SIG-M5 (cell line): ENCODE results near the gene RPL13A.

ENCODE experiments used
- DNase-seq: peaks from one replicate; lab custom pipeline; 2025; lab: John Stamatoyannopoulos, UW

The RPL13A gene

GRCh38 chr19:49481020-49481683 lies 6.3 kb upstream of the RPL13A start:
- no peak for DNase-seq

GRCh38 chr19:49486232-49486631 lies 1.2 kb upstream of the RPL13A start:
- no peak for DNase-seq

DNA sequence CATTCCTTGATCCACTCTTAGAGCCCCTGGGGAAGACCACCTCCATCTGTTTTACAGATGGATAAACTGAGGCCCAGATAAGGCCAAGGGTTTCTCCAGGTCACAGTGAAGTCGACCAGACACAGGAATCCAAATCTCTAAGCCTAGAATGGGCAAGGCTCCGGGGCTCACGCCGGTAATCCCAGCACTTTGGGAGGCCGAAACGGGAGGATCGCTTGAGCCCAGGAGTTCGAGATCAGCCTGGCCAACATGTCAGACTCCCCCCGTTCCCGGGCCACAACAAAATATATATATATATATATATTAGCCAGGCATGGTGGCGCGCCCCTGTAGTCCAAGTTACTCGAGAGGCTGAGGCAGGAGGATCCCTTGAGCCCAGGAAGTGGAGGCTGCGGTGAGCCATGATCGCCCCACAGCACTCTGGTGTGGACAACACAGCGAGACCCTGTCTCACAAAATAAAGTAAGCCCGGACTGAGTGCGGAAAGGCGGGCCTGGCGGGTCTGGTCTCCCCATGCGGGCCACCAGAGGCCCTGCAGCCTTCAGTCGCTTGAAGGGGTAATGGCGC lies 615 bp upstream of the RPL13A start:
- DNase-seq: no peak

GRCh38 chr19:49488046-49488862 lies 846 bp downstream of the RPL13A start:
- no peak for DNase-seq

- no peak for DNase-seq
These were observed 1.6 kb downstream of the RPL13A start for GRCh38 chr19:49488863-49489537.

DNA sequence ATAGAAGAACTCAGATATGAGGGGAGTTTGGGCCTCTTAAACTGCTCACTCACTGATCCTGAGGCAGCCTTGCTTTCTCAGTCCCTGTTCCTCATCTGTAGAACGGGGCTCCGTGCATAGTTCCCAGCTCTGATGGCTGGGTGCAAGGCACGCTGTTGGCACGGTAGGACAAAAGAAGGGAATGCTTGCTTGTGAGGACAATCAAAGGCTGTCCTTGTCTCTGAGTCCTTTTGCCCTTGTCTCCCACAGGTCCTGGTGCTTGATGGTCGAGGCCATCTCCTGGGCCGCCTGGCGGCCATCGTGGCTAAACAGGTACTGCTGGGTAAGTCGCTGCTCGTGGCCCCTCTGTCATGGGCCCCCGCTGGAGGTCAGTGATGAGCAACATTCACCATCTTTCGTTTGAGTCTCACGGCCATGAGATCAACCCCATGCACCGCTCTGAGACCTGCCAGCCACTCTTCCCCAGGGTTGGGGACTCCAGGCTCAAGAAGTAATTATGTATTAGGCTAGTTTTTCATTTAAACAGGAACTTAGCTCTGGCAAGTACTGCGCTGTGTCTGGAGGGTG lies 2.3 kb downstream of the RPL13A start:
- no peak for DNase-seq

DNA sequence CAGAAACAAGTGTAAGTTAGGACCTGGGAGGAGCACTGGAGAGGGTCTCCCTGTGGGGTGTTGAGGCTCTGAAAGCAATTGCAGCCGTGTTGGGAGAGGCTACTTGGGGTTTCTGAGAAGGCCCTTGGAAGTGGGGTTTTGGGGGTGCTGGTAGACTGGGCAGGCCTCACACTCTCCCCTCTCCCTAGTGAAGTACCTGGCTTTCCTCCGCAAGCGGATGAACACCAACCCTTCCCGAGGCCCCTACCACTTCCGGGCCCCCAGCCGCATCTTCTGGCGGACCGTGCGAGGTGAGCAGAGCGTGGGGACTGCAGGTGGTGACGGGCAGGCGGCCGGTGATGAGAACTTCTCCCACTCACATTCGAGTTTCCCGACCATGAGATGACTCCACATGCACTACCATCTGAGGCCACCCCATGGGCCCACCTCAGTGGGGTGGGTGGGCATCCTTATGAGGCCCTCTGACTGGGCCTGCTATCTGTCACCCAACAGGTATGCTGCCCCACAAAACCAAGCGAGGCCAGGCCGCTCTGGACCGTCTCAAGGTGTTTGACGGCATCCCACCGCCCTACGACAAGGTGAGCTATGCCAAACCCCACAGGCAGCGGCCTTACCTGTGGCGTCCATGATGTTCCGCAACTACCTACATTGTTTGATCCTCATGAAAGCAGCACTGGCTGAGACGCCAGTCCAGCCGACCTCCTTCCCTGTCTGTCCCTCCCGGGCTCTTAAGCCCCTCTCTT lies 3.0 kb downstream of the RPL13A start:
- no peak for DNase-seq

GRCh38 chr19:49491030-49491803 lies 3.8 kb downstream of the RPL13A start:
- no peak for DNase-seq

GRCh38 chr19:49491804-49492572 lies 4.6 kb downstream of the RPL13A start:
- DNase-seq: no peak

DNA sequence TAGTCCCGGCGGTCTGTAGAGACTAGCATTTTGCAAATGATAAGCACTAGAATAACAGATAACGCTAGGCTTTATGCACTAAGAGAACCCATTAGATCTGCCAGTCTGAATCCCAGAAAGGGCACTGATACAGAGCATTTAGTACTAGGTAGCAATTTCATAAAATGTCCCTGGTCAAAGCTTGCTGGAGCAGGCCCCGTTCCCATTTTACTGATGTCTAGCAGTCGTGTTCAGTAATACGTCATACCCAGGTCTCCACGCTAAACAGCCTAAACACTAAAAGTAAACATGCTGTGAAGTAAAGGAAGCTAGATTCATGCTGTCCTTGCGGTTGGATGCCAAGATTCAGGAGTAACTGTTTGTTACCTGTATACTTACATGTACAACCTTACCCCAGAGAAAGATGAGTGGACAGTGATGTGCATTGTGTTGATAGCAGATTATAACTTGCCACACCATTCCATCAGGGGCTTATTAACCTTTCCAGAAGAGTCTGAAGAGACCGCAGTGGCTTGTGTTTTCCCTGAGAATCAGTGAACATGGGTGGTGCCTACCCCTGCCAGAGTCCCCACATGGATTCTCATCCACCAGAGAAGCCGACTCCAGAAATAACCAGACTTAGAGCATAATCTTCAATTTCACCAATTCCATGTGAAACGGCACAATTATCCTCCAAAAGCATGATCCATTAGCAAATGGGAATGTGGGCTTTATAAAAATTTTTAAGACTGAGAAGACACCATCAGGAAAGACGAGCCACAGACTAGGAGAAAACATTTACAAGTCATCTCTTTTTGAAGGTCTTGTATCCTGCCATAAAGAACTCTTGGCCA lies 5.4 kb downstream of the RPL13A start:
- no peak for DNase-seq

DNA sequence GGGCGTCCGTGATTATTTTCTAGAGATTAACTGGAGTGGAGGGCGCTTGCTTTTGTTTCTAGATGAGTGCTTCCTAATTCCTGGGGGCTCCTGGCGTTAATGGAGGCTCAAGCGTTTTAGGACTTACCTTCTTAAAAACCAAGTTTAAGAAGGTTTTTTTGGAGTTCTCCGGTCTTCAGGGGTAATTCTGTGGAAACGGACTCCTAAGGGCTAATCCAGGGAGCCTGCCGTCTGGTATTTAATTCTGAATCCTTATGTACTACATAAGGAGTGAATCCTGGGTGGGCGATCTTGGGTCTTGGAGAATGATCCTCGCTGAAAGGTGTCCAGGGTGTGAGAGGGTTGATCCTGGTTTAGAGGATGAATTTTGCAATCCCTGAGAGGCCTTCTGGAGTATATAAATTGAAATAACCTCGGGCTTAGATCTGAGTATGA lies 9.2 kb downstream of the RPL13A start:
- DNase-seq: no peak

GRCh38 chr19:49497047-49497788 lies 9.8 kb downstream of the RPL13A start:
- DNase-seq: peak; percentile 59

DNA sequence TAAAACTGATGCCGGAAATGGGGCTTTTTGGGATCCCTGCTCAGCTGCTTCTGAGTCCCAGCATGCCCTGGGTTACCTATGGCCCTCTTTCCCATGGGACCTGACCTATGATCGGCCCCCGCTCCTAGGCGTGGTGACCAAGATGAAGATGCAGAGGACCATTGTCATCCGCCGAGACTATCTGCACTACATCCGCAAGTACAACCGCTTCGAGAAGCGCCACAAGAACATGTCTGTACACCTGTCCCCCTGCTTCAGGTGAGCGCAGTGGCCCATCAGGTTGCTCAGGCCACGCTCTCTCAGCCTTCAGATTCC lies 10.3 kb downstream of the RPL13A start:
- no peak for DNase-seq

DNA sequence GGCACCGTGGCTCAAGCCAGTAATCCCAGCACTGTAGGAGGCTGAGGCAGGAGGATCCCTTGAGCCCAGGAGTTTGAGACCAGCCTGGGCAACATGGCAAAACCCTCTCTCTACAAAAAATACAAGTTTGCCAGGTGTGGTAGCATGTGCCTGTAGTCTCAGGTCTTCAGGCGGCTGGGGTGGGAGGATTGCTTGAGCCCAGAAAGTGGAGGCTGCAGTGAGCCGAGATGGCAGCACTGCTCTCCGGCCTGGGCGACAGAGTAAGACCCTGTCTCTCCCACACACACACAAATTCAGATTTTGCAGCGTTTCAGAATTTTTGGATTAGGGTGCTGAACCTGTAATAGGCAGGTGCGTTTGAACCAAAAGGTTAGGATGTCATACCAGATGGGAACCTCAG lies 11.1 kb downstream of the RPL13A start:
- no peak for DNase-seq

GRCh38 chr19:49499030-49499670 lies 11.7 kb downstream of the RPL13A start:
- DNase-seq: no peak

DNA sequence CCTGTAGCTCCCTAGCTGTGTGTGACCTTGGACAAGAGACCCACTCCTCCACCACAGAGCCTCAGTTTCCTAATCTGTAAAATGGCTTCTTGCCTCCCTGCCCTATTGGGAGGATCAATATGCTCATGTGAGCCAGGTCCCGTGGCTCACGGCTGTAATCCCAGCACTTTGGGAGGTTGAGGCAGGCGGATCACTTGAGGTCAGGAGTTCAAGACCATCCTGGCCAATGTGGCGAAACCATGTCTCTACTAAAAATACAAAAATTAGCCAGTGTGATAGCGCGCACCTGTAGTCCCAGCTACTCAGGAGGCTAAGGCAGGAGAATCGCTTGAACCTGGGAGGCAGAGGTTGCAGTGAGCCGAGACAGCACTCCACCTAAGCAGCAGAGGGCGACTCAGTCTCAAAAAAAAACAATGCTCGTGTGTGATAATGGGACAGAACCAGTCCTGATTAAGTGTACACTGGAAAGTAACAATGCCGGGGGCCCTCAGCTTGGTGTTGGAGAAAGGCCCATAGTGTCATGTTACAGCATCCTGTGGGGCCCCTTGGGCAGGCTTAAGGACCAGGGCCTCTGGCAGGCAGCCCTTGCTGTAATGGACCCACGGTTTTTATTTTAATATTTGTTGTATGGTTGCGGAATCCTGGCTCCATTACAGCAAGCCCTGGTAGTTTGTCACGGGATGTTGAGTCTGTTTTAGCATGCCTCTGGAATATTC lies 15.6 kb downstream of the RPL13A start:
- DNase-seq: no peak

GRCh38 chr19:49503582-49503962 lies 16.2 kb downstream of the RPL13A start:
- DNase-seq: no peak
